Measurements from ENCODE around the gene UXS1. TPM values are rescaled to one million over a fixed set of nuclear protein-coding genes. Genes with fewer than 3 reads are reported as not detected.

The UXS1 gene
- polyA plus RNA-seq, 3 donors = 23.4 to 33.8 (median 29.3) TPM

DNA sequence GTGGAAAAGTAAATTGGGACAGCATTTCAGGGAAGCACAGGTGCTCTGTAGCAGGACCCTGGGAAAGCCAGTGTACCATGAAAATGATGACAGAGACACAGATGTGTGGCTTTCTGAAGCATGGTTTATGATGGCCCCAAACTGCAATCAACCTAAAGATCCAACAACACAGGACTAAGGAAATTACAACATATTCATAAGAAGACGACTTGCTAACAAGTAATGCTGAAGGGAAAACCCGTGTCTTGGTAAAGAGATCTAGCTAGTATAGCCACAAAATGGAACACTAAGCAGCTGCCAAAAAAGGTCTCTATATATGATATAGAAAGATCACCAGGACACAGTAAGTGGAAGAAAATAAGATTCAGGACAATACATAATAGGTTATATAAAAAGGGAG, 53.2 kb downstream of the UXS1 start:
- Histone ChIP-seq H3K27me3 (ENCODE audit: control insufficient read depth in 2 of 2, insufficient read depth in 2 of 2, low read length in 2 of 2) (no peaks in the 10 kb centered on the region), H2AFZ (ENCODE audit: insufficient read depth, low read depth, low read length, poor library complexity, severe bottlenecking) (no peak overlapping the region), H3K36me3 (replicated peaks in 1 of 2; ENCODE audit: control insufficient read depth in 1 of 2, insufficient read depth in 2 of 2, low read length in 2 of 2) (peaks cover 17 to 70% of the 10 kb centered on the region in 2 donors), H3K4me2 (replicated peaks; ENCODE audit: extremely low read depth, low read length, poor library complexity, severe bottlenecking) (no peak overlapping the region), H3K9ac (ENCODE audit: insufficient read depth, low read length, poor library complexity, severe bottlenecking) (no peak overlapping the region), H3K79me2 (ENCODE audit: insufficient read depth, low read length) (no peaks in the 10 kb centered on the region), H4K20me1 (ENCODE audit: insufficient read depth, low read length) (peaks cover 3% of the 10 kb centered on the region), H3K4me3 (replicated peaks in 1 of 3; ENCODE audit: low read depth in 2 of 3, low read length in 3 of 3) (no peak overlapping the region), H3K27ac (ENCODE audit: low read depth in 1 of 2, low read length in 2 of 2) (no peak overlapping the region), H3K4me1 (ENCODE audit: control insufficient read depth in 1 of 2, insufficient read depth in 2 of 2, low read length in 2 of 2) (no peaks in the 10 kb centered on the region), H3K9me3 (replicated peaks in 1 of 2; ENCODE audit: control insufficient read depth in 1 of 2, insufficient read depth in 1 of 2, low read length in 2 of 2) (no peaks in the 10 kb centered on the region)
- Mint-ChIP-seq H3K36me3 (peaks cover 49 to 66% of the 10 kb centered on the region in 2 donors), H3K4me3 (no peak overlapping the region), H3K4me1 (peaks cover 4% of the 10 kb centered on the region), H3K9me3 (peaks cover 0 to 4% (median 0%) of the 10 kb centered on the region in 7 donors), H3K27ac (peak overlapping the region in 2 of 7 donors; percentile 12 to 34), H3K27me3 (ENCODE audit: low read depth in 3 of 3) (peaks cover 0 to 1% (median 0%) of the 10 kb centered on the region in 3 donors)
- intact Hi-C loops (cut with micrococcal nuclease) = no loop called here
- DNase-seq = no peak
- no CpG with 5 or more reads among the region's 2 CpGs for WGBS (ENCODE audit: insufficient coverage)
- TF ChIP-seq CTCF (IDR thresholded peaks at IDR 0.05) = no peak

GRCh38 chr2:106140113-106140512, 54.0 kb downstream of the UXS1 start:
- Histone ChIP-seq H3K4me2 (replicated peaks; ENCODE audit: extremely low read depth, low read length, poor library complexity, severe bottlenecking) (no peak overlapping the region), H3K4me1 (ENCODE audit: control insufficient read depth in 1 of 2, insufficient read depth in 2 of 2, low read length in 2 of 2) (no peaks in the 10 kb centered on the region), H2AFZ (ENCODE audit: insufficient read depth, low read depth, low read length, poor library complexity, severe bottlenecking) (no peak overlapping the region), H3K27me3 (ENCODE audit: control insufficient read depth in 2 of 2, insufficient read depth in 2 of 2, low read length in 2 of 2) (no peaks in the 10 kb centered on the region), H3K36me3 (replicated peaks in 1 of 2; ENCODE audit: control insufficient read depth in 1 of 2, insufficient read depth in 2 of 2, low read length in 2 of 2) (peaks cover 14 to 62% of the 10 kb centered on the region in 2 donors), H3K4me3 (replicated peaks in 1 of 3; ENCODE audit: low read depth in 2 of 3, low read length in 3 of 3) (no peak overlapping the region), H3K9me3 (replicated peaks in 1 of 2; ENCODE audit: control insufficient read depth in 1 of 2, insufficient read depth in 1 of 2, low read length in 2 of 2) (no peaks in the 10 kb centered on the region), H3K79me2 (ENCODE audit: insufficient read depth, low read length) (no peaks in the 10 kb centered on the region), H3K27ac (ENCODE audit: low read depth in 1 of 2, low read length in 2 of 2) (no peak overlapping the region), H3K9ac (ENCODE audit: insufficient read depth, low read length, poor library complexity, severe bottlenecking) (no peak overlapping the region), H4K20me1 (ENCODE audit: insufficient read depth, low read length) (peaks cover 3% of the 10 kb centered on the region)
- Mint-ChIP-seq H3K27ac (peak overlapping the region in 2 of 7 donors; percentile 68 to 70), H3K9me3 (peaks cover 0 to 4% (median 0%) of the 10 kb centered on the region in 7 donors), H3K4me3 (no peak overlapping the region), H3K27me3 (ENCODE audit: low read depth in 3 of 3) (no peaks in the 10 kb centered on the region), H3K4me1 (peaks cover 4% of the 10 kb centered on the region), H3K36me3 (peaks cover 46 to 63% of the 10 kb centered on the region in 2 donors)
- intact Hi-C loops (cut with micrococcal nuclease) = no loop called here
- no peak for DNase-seq
- no peak for TF ChIP-seq CTCF (IDR thresholded peaks at IDR 0.05)
- 100% methylated on average over 5 of the region's 6 CpGs for whole genome bisulfite sequencing (ENCODE audit: insufficient coverage)

Data from CD14-positive monocyte (primary cell).